NT2/D1 (cell line): ENCODE results near the gene CHI3L2.

Experiments
- SUZ12 ChIP-seq: IDR thresholded peaks from 2 replicates; pipeline ENCODE4 v1.6.1; 2011; ENCODE audit not compliant: insufficient read length, insufficient read depth; ENCODE audit errors: extremely low read depth
- YY1 ChIP-seq: IDR thresholded peaks from 2 replicates; pipeline ENCODE4 v1.6.1; 2011; ENCODE audit not compliant: insufficient read length, insufficient read depth
- ZNF274 ChIP-seq: IDR thresholded peaks from 2 replicates; pipeline ENCODE4 v1.6.1; 2011; ENCODE audit warnings: mild to moderate bottlenecking, low read depth, low read length

DNA sequence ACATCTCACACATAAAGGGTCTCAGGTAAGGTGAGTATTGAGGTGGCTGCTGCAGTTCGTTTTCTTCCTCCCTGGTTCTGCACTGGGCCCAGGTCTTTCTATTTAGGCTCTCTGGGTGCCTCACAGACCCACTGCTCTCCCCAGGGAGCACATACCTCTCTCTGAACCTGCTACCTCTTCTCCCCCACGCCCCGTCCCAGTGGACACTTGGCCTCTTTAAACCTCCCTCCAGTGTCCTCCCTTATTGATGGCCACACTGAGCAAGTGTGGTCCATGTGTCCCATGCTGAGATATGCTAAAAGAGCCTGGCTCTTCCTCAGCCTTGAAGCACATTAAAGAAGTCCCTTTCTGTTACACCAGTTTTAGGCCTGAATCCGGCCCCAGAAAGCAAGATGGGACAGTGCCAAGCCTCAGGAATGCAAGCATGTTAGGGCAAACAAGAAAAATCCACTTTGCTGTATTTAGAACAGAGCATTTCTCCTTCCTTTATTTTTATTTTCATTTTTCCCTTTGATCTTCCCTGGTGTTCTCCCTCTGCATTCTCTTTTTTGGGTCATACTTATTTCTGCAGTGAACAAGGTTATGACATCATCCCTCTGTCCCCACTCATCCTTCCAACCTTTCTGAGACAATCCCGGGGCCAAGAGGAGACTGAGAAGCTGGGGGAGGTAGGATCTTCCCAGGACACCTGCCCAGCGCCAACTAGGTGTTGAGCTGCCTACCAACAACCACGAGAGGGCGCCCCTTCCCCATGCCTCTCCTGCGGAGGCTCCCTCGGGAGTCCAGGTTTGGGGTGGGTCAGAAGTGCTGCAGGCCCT, 5.0 kb upstream of the CHI3L2 start:
- TF ChIP-seq YY1, result no peak
- TF ChIP-seq ZNF274, result no peak
- TF ChIP-seq SUZ12, result no peak
